GM12878 (cell line): ENCODE measurements around the gene FAM114A1. TPM values are rescaled to one million over a fixed set of nuclear protein-coding genes. Genes with fewer than 3 reads are reported as not detected.

Source experiments
- ATAC-seq: fragments of 200-7000 bp; cut with Tn5 transposase; 3 replicates; pipeline ENCODE4 v1.9.1; 2020; ENCODE audit warnings: mild to moderate bottlenecking, moderate library complexity
- BruUV-seq: library from RNA; stranded (reverse); fragments of 400-500 nt; replicated peaks from 2 replicates; lab custom pipeline; 2021; lab: Mats Ljungman, UMichigan
- CTCF ChIA-PET: fragments of 300-600 bp; sonication (Branson Sonifier 250); formaldehyde crosslinking; extraction: SDS; loops from one replicate; lab custom pipeline; 2021; ENCODE audit warnings: inconsistent platforms; lab: Yijun Ruan, JAX
- POLR2A ChIA-PET: fragments of 350-600 bp; formaldehyde crosslinking; extraction: SDS; loops from one replicate; lab custom pipeline; 2021; ENCODE audit warnings: inconsistent platforms; lab: Charles Lee
- RAD21 ChIA-PET: fragments of 300-600 bp; sonication (Branson Sonifier 250); formaldehyde crosslinking; loops from one replicate; lab custom pipeline; 2023; ENCODE audit warnings: antibody characterized with exemption; ENCODE audit not compliant: unreplicated experiment; lab: Charles Lee
- SMC1A ChIA-PET: fragments of 300-600 bp; sonication (Branson Sonifier 250); formaldehyde crosslinking; loops from one replicate; lab custom pipeline; 2023; ENCODE audit not compliant: unreplicated experiment, uncharacterized antibody; lab: Charles Lee
- DNase-seq: peaks from one replicate; pipeline ENCODE4 v3.0.0-alpha.2; 2011; ENCODE audit warnings: low read depth, low spot score
- FAIRE-seq: peaks from 3 replicates; lab custom pipeline; 2011; peaks lifted over from hg19 to GRCh38; lab: Jason Lieb, UNC
- H2AFZ ChIP-seq: 2 replicates; pipeline ENCODE4 v1.6.0; 2011; ENCODE audit warnings: low read depth, low read length, control low read depth; ENCODE audit not compliant: control insufficient read depth
- H3K27ac ChIP-seq: 2 replicates; pipeline ENCODE4 v1.5.1; 2011; ENCODE audit warnings: control low read depth; ENCODE audit not compliant: control insufficient read depth, insufficient read depth
- H3K27me3 ChIP-seq, 2 experiments: replicated peaks in 1 of 2; 2 replicates each; pipeline versions ENCODE4 v1.6.0 to v1.6.1; 2011; ENCODE audit warnings: low read length in 1 of 2; ENCODE audit not compliant: control insufficient read depth in 2 of 2, insufficient read depth in 2 of 2
- H3K36me3 ChIP-seq, 2 experiments: 2 replicates each; pipeline ENCODE4 v1.5.1; 2011; ENCODE audit warnings: low read length in 1 of 2; ENCODE audit not compliant: control insufficient read depth in 2 of 2, insufficient read depth in 2 of 2
- H3K4me1 ChIP-seq: 2 replicates; pipeline ENCODE4 v1.6.1; 2011; ENCODE audit warnings: mild to moderate bottlenecking, low read length, moderate library complexity, mixed read lengths; ENCODE audit not compliant: control insufficient read depth, insufficient read depth
- H3K4me2 ChIP-seq: 2 replicates; pipeline ENCODE4 v1.6.0; 2011; ENCODE audit warnings: control low read depth; ENCODE audit not compliant: control insufficient read depth, insufficient read depth
- H3K4me3 ChIP-seq: fragments of 200-600 bp; sonication (generic); 2 replicates; pipeline ENCODE4 v1.5.1; 2016
- H3K79me2 ChIP-seq: 2 replicates; pipeline ENCODE4 v1.6.0; 2011; ENCODE audit warnings: low read length; ENCODE audit not compliant: control insufficient read depth, insufficient read depth
- H3K9ac ChIP-seq: 2 replicates; pipeline ENCODE4 v1.8.0; 2011; ENCODE audit warnings: low read length, control low read depth, mixed read lengths; ENCODE audit not compliant: control insufficient read depth, insufficient read depth
- H3K9me3 ChIP-seq: replicated peaks from 3 replicates; pipeline ENCODE4 v1.5.1; 2011; ENCODE audit warnings: mild to moderate bottlenecking, low read length; ENCODE audit not compliant: control insufficient read depth, insufficient read depth
- H4K20me1 ChIP-seq: 2 replicates; pipeline ENCODE4 v1.6.0; 2011; ENCODE audit not compliant: control insufficient read depth, insufficient read depth
- E4F1 ChIP-seq: fragments of 450-650 bp; IDR thresholded peaks from 2 replicates; pipeline ENCODE4 v1.6.1; 2018; ENCODE audit warnings: borderline replicate concordance, mild to moderate bottlenecking; ENCODE audit not compliant: partially characterized antibody
- EGR1 ChIP-seq, 2 experiments: IDR thresholded peaks; 1 replicate in 1 of 2; 2 replicates in 1 of 2; pipeline ENCODE4 v1.6.1; 2011 to 2012; ENCODE audit warnings: low read depth in 2 of 2, low read length in 2 of 2, borderline replicate concordance in 1 of 2, mild to moderate bottlenecking in 1 of 2, moderate library complexity in 1 of 2
- FOS ChIP-seq: IDR thresholded peaks from 3 replicates; pipeline ENCODE4 v1.6.1; 2011; ENCODE audit warnings: borderline replicate concordance; ENCODE audit not compliant: insufficient read length; ENCODE audit errors: extremely low read depth
- MEF2A ChIP-seq: IDR thresholded peaks from 2 replicates; pipeline ENCODE4 v1.6.1; 2011; ENCODE audit warnings: low read depth, mild to moderate bottlenecking, low read length, moderate library complexity; ENCODE audit not compliant: insufficient read depth
- SMAD1 ChIP-seq: fragments of 450-650 bp; IDR thresholded peaks from 2 replicates; pipeline ENCODE4 v1.6.1; 2018; ENCODE audit warnings: mild to moderate bottlenecking, low read depth; ENCODE audit not compliant: partially characterized antibody
- SREBF2 ChIP-seq: IDR thresholded peaks from 2 replicates; pipeline ENCODE4 v1.6.1; 2012; ENCODE audit warnings: mild to moderate bottlenecking, low read length
- STAT1 ChIP-seq: fragments of 450-650 bp; conservative IDR thresholded peaks from 2 replicates; pipeline ENCODE4 v1.6.1; 2014; ENCODE audit warnings: antibody characterized with exemption, mild to moderate bottlenecking
- TCF7 ChIP-seq: IDR thresholded peaks from 2 replicates; pipeline ENCODE4 v1.6.1; 2014; ENCODE audit warnings: antibody characterized with exemption, borderline replicate concordance
- ZNF622 ChIP-seq: fragments of 450-650 bp; IDR thresholded peaks from 2 replicates; pipeline ENCODE4 v1.6.1; 2017; ENCODE audit warnings: mild to moderate bottlenecking, inconsistent platforms
- WGBS: methylation state at CpG from one replicate; pipeline ENCODE4 v1.1.6; 2016; ENCODE audit warnings: low lambda C conversion rate; ENCODE audit not compliant: insufficient replicate concordance, insufficient coverage; ENCODE audit errors: missing lambda C conversion rate; 5-methylcytosine and 5-hydroxymethylcytosine counted together
- in situ Hi-C: fragments of 300-500 bp; cut with MboI; formaldehyde crosslinking; loops from 9 replicates; pipeline ENCODE4 v1.14.3; 2018; ENCODE audit warnings: mixed read lengths
- intact Hi-C: fragments of 100-400 bp; cut with micrococcal nuclease; formaldehyde crosslinking; loops from one replicate; pipeline ENCODE4 v1.14.2; 2022; ENCODE audit not compliant: unreplicated experiment
- polyA plus RNA-seq, 11 experiments: library from polyadenylated mRNA; depleted of rRNA in 4 of 11; unstranded in 6 of 11; stranded (reverse) in 5 of 11; fragments of >200 nt; fragmentation: Nextera tagmentation in 4 of 11; fragmentation: Illumina TruSeq in 1 of 11; extraction: Ambion mirVana in 4 of 11; extraction: Trizol in 1 of 11; gene quantifications; 1 replicate in 1 of 11; 2 replicates in 10 of 11; pipeline versions ENCODE4 v1.2.1 to v1.2.3, GENCODE V29; 2011 to 2016; ENCODE audit warnings: inconsistent platforms in 2 of 11, missing spikeins in 2 of 11, low read depth in 1 of 11
- total RNA-seq, 4 experiments: library from RNA; depleted of rRNA in 3 of 4; stranded (reverse); fragments of >200 nt in 3 of 4; fragmentation: Illumina TruSeq in 1 of 4; extraction: Trizol in 1 of 4; gene quantifications; 2 replicates each; pipeline versions ENCODE4 v1.2.1 to v1.2.3, GENCODE V29; 2013 to 2021
- TF ChIP-seq, protein P1 (sequence below): IDR thresholded peaks from 2 replicates; pipeline ENCODE4 v1.6.1; 2011; ENCODE audit warnings: low read depth, mild to moderate bottlenecking, low read length, moderate library complexity, borderline replicate concordance; ENCODE audit errors: extremely low read depth
- TF ChIP-seq, protein P2 (sequence below): IDR thresholded peaks from 2 replicates; pipeline ENCODE4 v1.6.1; 2011; ENCODE audit warnings: mild to moderate bottlenecking, low read depth, low read length, moderate library complexity; ENCODE audit not compliant: insufficient replicate concordance
- TF ChIP-seq, protein P3 (sequence below): fragments of 450-650 bp; IDR thresholded peaks from 2 replicates; pipeline ENCODE4 v1.6.1; 2017; ENCODE audit warnings: mild to moderate bottlenecking, moderate library complexity
- TF ChIP-seq, protein P4 (sequence below): IDR thresholded peaks from 2 replicates; pipeline ENCODE4 v1.6.1; 2012; ENCODE audit warnings: low read depth, low read length, improper control_type of control experiment

Gene FAM114A1
- total and polyA plus RNA-seq, 10 of the 15 experiments (the other 5 are each of a cell fraction or from before 2014, with no cell fraction given) = 1.3 to 6.2 (median 3.9) TPM

DNA sequence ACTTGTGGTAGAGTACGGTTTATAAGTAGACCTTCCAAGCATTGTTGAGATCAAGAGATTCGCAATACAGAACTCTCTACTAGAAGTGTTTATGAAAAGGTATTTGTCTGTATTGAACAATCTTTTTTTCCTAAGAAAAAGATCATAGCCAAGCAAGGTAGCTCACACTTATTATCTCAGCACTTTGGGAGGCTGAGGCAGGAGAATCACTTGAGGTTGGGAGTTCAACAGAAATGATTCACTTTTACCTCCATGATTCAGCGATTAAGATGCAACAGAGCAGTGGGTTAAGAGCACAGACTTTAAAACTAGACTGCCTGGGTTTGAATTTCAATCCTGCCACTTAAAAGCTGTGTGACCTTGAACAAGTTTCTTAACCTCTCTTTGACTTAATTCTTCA is 90.3 kb downstream of the FAM114A1 start:
- WGBS = 94% methylated on average over 3 of the region's 3 CpGs
- RAD21 ChIA-PET = interaction anchor here (0.8 to 1.0 kb wide), 2 partner anchors 9 to 17 kb away, joined by 3 to 4 read pairs; no protein-coding TSS in a partner anchor

More for the DNA sequence above, 90.3 kb downstream of the FAM114A1 start:
- H3K9ac ChIP-seq = no peak overlapping the region
- H3K36me3 ChIP-seq = no peaks in the 10 kb centered on the region
- SMC1A ChIA-PET = interaction anchor here (0.6 to 1.9 kb wide), 4 partner anchors 9 to 160 kb away, joined by 3 to 16 read pairs (median 4); no protein-coding TSS in a partner anchor
- no peaks in the 10 kb centered on the region for H4K20me1 ChIP-seq
- DNase-seq (no peak), ATAC-seq (no peak), FAIRE-seq (no peak)
- TF ChIP-seq SREBF2 = no peak
- TF ChIP-seq, protein P1, sequence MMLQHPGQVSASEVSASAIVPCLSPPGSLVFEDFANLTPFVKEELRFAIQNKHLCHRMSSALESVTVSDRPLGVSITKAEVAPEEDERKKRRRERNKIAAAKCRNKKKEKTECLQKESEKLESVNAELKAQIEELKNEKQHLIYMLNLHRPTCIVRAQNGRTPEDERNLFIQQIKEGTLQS = no peak
- TF ChIP-seq ZNF622 = no peak
- no peak for TF ChIP-seq E4F1
- TF ChIP-seq, protein P2, sequence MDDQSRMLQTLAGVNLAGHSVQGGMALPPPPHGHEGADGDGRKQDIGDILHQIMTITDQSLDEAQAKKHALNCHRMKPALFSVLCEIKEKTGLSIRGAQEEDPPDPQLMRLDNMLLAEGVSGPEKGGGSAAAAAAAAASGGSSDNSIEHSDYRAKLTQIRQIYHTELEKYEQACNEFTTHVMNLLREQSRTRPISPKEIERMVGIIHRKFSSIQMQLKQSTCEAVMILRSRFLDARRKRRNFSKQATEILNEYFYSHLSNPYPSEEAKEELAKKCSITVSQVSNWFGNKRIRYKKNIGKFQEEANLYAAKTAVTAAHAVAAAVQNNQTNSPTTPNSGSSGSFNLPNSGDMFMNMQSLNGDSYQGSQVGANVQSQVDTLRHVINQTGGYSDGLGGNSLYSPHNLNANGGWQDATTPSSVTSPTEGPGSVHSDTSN = no peak
- TF ChIP-seq, protein P3, sequence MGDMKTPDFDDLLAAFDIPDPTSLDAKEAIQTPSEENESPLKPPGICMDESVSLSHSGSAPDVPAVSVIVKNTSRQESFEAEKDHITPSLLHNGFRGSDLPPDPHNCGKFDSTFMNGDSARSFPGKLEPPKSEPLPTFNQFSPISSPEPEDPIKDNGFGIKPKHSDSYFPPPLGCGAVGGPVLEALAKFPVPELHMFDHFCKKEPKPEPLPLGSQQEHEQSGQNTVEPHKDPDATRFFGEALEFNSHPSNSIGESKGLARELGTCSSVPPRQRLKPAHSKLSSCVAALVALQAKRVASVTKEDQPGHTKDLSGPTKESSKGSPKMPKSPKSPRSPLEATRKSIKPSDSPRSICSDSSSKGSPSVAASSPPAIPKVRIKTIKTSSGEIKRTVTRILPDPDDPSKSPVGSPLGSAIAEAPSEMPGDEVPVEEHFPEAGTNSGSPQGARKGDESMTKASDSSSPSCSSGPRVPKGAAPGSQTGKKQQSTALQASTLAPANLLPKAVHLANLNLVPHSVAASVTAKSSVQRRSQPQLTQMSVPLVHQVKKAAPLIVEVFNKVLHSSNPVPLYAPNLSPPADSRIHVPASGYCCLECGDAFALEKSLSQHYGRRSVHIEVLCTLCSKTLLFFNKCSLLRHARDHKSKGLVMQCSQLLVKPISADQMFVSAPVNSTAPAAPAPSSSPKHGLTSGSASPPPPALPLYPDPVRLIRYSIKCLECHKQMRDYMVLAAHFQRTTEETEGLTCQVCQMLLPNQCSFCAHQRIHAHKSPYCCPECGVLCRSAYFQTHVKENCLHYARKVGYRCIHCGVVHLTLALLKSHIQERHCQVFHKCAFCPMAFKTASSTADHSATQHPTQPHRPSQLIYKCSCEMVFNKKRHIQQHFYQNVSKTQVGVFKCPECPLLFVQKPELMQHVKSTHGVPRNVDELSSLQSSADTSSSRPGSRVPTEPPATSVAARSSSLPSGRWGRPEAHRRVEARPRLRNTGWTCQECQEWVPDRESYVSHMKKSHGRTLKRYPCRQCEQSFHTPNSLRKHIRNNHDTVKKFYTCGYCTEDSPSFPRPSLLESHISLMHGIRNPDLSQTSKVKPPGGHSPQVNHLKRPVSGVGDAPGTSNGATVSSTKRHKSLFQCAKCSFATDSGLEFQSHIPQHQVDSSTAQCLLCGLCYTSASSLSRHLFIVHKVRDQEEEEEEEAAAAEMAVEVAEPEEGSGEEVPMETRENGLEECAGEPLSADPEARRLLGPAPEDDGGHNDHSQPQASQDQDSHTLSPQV = no peak
- TF ChIP-seq STAT1 = no peak
- TF ChIP-seq TCF7 = no peak
- TF ChIP-seq EGR1 (IDR thresholded peaks at IDR 0.05; ENCODE audit: borderline replicate concordance in 1 of 2, low read depth in 2 of 2, low read length in 2 of 2) = no peak
- TF ChIP-seq, protein P4, sequence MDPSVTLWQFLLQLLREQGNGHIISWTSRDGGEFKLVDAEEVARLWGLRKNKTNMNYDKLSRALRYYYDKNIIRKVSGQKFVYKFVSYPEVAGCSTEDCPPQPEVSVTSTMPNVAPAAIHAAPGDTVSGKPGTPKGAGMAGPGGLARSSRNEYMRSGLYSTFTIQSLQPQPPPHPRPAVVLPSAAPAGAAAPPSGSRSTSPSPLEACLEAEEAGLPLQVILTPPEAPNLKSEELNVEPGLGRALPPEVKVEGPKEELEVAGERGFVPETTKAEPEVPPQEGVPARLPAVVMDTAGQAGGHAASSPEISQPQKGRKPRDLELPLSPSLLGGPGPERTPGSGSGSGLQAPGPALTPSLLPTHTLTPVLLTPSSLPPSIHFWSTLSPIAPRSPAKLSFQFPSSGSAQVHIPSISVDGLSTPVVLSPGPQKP = no peak
- TF ChIP-seq SMAD1 = no peak
- TF ChIP-seq FOS = no peak
- no peak for TF ChIP-seq MEF2A
- peaks cover 6% of the 10 kb centered on the region; the same call in 1 of the 2 replicates for H3K4me1 ChIP-seq
- BruUV-seq = no TSS peak
- no peaks in the 10 kb centered on the region for H3K27me3 ChIP-seq
- CTCF ChIA-PET = interaction anchor here (0.9 kb wide), 1 partner anchor 13 kb away, joined by 3 read pairs; no protein-coding TSS in a partner anchor
- H2AFZ ChIP-seq = no peak overlapping the region
- no peaks in the 10 kb centered on the region for H3K79me2 ChIP-seq
- H3K4me2 ChIP-seq = no peak overlapping the region
- in situ Hi-C loops (no loop called here), intact Hi-C loops (no loop called here)
- H3K4me3 ChIP-seq = no peak overlapping the region
- H3K9me3 ChIP-seq = no peaks in the 10 kb centered on the region; the same call in 1 of the 3 replicates
- H3K27ac ChIP-seq = no peak overlapping the region
- POLR2A ChIA-PET = interaction anchor here (1.0 kb wide), 1 partner anchor 8 kb away, joined by 3 read pairs; no protein-coding TSS in a partner anchor
